Dermis blood vessel endothelial cell (primary cell): Measurements from ENCODE around the gene INSM2. TPM values are rescaled to one million over a fixed set of nuclear protein-coding genes. Genes with fewer than 3 reads are reported as not detected.

Source experiments
- DNase-seq: peaks from one replicate; pipeline ENCODE4 v3.0.0; 2010
- total RNA-seq: library from RNA; depleted of rRNA; stranded (reverse); fragments of >200 nt; gene quantifications from 2 replicates; pipeline ENCODE4 v1.2.3, GENCODE V29; 2014

INSM2 gene
- total RNA-seq, 1 donor from 2014 or later = not detected

DNA sequence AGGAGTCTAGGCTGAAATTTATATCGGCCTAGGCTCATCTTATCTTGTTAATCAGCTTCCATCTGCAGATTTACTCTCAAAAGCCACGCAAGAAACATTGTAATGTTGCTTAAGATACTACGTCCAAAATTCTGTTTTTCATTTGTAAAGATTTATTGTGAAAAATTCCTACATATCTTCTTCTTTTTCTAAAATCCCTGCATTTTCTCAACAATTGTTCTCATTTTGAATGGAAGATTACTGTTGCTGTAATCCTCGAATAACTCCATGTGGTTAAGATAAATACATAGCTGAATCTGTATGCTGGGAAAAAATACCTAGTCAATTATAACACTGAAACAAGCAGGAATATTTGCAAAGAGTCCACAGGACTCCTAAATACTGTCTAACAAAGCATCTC, 15.6 kb downstream of the INSM2 start:
- DNase-seq = no peak

DNA sequence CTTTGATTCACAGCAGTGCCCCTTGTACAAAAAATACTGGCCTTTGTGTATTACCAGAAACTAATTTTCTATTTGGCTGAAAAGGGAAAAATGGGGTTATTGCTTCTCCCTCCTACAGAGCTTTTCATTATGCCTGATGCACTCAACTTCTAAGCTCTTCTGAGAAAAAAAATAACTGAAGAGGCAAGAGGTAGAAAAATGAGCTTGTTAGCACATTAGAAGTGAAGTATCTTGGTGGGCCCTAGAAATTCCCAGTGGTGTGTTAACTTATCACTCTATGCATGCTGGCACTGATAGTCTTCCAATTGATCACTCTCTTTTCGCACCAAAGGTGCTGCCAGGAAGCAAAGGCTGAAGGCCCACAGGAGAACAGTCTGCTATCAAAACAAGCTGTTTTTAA, 17.1 kb downstream of the INSM2 start:
- no peak for DNase-seq

DNA sequence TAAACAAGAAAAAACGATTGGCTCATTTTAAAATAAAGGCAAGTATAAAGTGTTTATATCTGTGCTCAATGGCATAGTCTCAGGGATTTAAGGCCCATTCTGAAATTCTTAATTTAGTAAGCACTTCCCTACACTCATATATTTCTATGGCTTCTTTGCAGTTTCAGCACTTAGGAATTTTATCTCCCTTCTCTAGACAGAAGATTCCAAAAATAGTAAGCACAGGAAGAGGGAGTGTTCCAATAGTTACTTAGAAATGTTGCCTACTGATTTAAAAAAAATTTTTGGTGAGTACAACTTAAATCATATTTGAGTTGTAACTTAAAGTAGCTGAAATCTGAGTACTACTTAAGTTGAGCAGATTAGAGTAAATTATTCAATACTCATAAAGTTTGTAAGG, 19.8 kb downstream of the INSM2 start:
- no peak for DNase-seq

DNA sequence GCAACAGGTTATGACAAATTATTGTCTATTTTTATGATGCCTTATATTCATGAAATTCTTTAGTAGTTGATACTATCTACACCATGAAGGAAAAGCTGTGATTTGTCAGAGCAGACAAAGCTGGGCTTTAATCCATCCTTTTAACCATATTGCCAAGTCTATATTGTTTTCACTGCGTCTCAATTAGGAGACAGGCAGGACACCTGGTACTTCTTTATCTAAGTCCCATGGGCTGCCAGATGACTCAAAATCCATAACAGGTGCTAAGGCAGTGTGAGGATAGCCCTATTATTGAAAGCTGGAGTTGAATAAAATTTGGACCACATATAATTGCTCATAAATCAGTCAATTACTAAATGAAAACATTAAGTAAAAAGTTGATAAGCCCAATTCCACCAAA, 22.6 kb downstream of the INSM2 start:
- DNase-seq = no peak

DNA sequence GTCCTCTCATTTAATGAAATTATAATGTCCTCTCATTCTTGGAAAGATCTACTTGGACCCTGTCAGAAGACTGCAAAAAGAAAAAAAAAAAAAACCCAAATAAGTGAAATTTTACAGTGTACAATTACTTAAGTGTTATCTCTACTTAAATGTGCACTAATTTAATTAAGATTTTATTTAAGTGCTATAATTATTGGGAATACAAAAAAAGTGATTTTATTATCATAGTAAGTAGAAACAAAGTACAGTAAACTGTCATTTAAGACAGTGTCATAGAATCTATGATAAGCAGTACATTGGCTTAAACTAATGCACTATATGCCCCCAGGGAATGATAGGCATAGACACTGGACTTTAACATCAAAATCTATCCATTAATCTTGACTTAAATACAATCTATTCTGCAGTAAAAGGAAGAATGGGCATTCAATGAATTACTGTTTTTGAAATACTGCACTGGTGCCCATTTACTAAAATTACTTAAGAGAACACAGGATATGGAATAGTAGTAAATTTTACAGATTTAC, 23.3 kb downstream of the INSM2 start:
- no peak for DNase-seq

DNA sequence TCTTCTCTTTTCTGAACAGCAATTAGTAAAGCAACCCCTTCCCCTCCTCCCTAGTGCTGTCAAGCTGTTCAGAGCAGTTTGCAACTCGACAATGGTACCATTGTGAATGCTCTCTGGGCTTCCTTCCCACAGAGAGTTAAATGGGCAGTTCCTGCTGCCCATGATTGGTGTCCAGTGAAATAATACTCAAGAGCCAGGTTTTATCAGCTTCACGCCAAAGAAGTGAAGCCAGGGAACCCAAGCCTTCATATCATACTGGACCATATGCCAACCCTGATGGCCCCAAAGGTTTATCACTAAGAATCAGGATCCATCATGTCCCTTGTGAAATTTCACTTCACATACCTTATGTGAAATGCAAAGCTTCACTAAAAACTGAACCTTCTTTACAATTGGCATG, 24.7 kb downstream of the INSM2 start:
- no peak for DNase-seq

DNA sequence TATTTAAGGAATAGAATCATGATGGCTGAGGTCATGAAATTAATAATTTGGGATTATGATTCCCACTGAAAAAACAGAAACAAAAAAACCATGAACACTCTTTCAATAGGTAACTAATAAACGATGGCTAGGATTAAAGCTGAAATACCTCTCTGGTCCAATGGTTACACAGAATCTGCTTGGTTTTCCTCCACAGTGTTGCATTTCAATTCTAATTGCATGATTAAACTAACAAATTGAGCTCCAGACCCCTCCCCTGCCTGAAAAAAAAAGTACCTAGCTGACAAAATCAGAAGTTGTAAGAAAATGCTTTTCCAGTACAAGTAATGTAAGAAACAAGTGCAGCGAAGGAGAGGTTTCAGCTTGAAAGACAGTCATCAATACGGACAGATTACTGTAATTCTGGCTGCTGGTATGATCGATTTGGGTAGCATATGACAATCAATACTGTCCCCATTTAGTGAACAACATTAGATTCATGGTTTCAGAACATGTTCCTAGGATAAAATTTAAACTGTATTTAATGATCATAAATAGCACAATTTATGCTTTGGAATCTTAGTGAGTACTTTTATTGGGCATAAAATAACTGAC, 32.0 kb downstream of the INSM2 start:
- no peak for DNase-seq

DNA sequence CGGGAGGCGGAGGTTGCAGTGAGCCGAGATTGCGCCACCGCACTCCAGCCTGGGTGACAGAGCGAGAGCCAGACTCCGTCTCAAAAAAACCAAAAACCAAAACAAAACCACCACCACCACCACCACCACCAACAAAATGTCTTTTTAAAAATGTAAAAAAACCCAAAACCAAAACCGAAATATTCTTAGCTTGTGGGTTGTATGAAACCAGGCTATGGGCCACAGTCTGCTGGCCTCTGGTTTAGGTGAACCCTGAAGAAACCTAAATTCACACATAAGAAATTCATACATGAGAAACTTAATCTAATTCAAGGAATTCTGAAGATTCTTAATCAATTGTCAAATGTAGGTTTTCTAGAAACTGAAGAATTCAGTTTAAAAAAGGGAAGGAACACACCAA, 37.6 kb downstream of the INSM2 start:
- no peak for DNase-seq

DNA sequence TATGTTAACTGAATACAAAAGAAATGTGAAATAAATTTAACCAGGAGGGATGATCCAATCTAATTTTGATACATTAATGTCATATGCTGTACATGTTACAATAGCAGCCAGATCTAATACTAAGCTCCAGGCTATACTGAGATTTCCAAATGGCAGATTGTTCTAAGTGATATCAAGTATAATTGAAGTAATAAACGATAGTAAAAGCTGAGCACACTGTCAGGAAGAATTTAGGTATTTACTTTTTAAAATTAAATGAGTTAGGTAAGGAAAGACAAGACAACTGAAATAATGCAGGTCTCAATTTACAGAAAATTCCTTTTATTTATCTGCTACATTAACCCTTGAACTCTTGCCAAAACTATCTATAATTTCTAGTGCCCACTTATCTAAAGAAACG, 39.9 kb downstream of the INSM2 start:
- no peak for DNase-seq

DNA sequence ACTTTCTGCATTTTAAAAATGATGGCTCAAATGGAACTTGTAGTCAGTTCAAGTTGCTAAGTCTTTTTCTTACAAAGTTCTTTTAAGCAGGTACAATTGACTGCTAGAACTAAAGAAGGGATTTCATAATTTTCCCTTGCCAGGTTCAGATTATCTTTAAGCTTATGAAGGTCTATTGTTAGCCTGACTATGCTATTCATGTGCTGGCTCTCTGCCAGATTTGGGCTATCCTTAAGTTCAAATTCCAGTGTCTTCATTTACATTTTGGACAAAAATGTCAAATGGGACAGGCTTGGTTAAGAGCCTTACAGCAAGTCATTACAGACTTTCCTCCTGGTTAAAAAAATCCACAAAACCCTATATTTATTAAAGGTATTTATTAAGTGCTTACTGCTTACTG, 42.3 kb downstream of the INSM2 start:
- DNase-seq = peak; percentile 57

DNA sequence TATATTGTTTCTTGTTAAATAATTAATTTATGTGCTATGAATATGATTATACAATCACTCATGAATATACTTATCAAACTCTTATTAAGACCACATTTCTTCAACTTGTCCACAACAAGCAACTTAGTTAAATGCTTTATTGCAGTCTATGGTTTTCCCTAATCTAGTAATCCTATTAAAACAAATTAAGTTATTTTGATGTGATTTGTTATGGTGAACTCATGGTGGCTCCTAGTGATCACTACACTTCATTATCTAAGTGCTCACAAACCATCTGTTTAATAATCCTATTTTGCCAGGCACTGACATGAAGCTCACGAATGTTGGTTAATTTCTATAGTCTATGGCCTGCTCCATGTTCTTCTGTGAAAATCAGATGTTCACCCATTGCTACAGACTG, 42.9 kb downstream of the INSM2 start:
- no peak for DNase-seq

DNA sequence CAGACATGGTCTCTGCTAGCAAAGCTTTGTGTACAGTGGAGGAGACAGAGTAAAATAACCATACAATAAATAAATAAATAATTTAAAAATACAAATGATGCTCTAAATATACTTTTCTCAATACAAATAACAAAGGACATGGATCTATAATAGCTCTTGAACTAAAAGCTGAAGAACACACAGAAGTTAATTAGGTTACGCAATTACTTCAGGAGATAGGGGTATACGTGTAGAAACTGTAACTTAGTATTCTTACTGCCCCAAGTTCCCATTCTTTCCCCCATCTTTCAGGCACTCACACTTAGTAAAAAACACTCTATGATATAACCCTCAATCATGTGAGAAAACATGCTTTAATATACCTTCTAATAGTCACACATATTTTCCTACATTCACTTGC, 44.2 kb downstream of the INSM2 start:
- no peak for DNase-seq

DNA sequence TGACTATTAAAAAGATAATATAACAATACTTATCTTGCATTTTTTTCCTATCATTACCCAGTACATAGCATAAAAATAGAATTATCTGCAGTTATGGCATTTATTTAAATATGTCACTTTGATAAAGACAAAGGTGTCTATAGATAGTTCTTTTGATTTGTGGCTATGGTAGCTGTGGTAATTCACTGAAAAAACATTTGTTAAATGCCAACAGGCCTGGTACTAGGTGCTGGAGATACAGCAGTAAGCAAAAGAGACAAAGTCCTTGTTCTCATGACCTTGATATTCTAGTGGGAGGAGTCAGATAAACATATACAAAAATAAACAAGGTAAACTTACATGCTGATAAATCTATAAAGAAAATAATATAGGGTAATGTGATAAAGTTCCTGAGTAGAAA, 44.7 kb downstream of the INSM2 start:
- DNase-seq = no peak

Other genes starting within 250 kb of the INSM2 start
- gene PSMA6, start 241.8 kb upstream of the INSM2 start, total RNA-seq = 203 and 270 TPM in 2 replicates
- gene NFKBIA, start 129.4 kb upstream of the INSM2 start, total RNA-seq = 138 and 262 TPM in 2 replicates